HG03460 (cell line): Measurements from ENCODE around the gene COG5.
"Not testable (repeated sequence)": the region's sequence is repeated elsewhere in the genome, so short reads cannot be mapped to it uniquely, and the experiment has no call there.

Source experiments
- ATAC-seq: cut with Tn5 transposase; IDR thresholded peaks from one replicate; pipeline ENCODE4 v1.9.1; 2021; ENCODE audit not compliant: unreplicated experiment

Gene COG5

DNA sequence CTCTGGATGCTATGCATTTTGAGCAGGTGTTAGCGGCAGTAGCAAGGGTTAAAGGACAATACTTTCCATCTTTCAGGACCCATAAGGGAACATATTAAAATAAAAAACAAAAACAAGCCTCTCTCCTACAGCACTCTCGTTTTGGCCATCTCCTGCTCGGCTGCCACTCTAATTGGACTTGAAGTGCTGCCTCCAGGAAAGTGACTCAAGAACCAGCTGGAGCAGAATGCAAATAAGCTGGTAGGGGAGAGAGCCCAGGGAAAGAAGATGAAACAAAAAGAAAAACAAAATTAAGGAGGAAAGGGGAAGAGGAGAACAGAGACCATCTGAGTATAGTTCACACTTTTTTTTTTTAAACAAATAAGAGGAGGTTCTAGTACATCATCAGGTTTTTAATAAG lies 329.3 kb downstream of the COG5 start:
- ATAC-seq: no peak

DNA sequence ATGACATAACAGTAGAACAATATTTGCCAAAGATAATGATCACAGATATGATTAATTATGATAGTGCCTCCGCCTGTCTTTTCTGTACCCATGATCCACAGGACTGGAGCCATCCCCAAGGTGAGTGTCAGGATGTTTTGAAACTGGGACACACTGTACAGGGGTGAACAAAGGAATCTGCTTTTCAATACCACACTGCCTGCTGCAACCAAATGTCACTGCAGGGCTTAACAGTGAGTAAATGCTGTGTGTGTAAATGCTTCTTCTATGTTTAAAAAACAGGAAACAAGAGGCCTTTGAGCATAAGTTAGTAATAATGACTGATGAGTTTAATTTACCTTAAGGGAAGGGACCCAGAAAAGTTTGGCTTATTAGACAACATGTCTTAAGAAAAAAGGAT lies 329.7 kb downstream of the COG5 start:
- no peak for ATAC-seq

DNA sequence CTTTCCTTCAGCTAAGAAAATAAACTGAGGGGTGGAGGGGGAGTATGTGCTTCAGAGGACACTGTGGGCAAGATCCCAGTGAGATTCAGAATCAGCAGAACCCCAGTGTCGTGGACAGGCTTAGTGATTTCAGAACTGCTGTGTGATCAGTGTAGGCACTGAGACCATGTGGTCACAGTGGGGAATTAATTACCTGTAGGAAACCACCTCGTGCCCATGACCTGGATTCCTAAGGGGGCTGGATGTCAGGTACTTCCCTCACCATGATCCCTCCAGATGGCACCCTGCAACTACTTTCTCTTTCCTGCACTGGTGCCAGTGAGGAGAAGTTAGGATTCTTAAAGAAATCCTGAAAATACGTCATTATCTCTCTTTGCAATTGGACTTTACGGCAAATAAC lies 330.5 kb downstream of the COG5 start:
- no peak for ATAC-seq

DNA sequence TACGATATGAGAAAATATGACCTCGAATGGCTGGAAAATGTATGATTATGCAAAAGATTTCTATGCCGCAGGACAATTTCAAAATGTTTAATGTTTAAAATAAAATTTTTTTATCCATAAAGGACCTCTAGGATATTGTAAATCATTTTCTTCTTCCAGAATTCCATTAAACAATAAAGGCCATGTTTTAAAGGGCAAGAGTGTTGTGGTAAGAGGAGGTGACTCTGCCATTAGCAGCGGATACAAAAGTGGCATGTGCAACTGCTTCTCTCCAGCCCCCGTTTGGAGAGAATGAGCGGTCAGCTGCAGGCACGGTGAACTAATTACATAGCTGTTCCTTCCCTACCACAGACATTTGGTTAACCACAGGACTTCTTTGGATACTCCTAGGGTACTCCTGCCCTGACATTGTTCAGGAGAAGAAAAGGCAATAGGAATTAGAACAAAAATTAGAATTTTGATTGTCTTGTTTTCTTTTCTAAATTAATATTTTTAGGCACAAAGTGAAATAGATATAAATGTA lies 331.1 kb downstream of the COG5 start:
- no peak for ATAC-seq

DNA sequence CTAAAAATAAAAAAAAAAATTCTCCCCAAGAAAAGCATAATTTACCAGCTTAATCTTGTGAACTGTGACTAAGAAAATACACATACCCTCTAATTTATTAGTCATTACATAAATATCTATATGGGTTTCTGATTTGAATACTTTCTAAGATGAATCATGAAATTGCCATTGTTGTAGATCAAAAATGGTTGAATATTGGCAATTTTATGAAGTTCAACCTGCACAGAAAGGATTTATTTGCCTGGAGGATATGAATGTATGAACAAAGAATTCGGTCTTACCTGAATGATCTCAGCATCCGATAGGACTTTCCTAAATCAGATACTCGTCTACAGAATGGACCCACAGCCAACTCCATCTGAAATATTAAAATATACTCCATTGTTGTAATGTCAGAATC lies 333.4 kb downstream of the COG5 start:
- ATAC-seq: no peak

DNA sequence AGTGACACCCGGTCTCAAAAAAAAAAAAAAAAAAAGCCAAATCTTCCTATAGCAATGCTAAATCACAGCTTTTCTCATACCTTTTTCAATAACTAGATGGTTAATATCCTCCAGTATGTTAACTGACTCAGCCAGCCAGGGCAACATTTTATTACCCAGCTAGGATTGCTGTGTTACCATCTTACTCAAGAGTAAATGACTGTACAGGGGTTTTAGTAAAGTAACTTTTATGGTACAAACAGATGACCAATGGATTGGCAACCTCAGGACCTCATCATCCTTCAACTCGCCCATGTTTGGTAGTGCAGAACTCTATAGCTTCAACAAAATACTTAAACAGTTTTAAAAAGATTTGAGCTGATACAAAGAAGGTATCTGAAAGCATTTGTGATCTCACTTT lies 335.4 kb downstream of the COG5 start:
- ATAC-seq: no peak

DNA sequence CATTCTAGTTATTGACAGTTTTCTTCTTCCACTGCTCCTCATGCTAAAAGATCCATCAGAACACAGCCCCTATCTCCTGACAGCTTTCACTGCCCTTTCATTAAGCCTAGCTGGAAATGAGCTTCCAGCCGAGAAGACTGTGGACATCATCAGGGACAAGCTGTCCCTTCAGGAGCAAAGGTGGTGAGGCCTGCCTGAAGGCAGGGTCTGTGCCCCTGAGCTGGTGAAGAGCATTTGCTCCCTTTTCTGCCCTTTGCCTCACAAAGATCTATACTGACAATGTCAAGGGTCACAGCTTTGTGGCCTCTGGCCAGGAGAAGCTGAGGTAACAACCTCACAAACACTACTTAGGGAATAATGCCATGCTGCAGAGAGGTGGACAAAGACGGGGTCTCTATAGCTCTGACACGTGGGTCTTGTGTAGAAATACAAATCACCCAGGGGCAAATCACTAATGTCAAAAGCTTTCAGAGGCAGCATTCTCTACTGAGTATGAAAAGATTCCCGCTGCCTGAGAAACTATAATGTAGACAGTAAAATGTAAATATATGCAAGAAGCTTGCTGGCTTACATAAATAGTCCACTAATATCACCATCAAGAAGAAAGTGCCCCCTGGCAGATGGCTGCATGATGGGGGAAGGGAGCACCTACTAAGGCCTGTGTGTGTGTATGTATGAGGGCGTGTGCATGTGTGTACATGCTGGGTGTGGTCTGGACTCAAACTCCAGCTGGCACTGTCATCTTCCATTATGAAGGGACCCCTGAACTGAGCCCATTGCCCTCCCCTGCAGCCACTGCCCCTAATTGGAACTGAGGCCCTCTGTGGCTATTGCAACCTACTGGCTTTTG lies 339.1 kb downstream of the COG5 start:
- no peak for ATAC-seq

DNA sequence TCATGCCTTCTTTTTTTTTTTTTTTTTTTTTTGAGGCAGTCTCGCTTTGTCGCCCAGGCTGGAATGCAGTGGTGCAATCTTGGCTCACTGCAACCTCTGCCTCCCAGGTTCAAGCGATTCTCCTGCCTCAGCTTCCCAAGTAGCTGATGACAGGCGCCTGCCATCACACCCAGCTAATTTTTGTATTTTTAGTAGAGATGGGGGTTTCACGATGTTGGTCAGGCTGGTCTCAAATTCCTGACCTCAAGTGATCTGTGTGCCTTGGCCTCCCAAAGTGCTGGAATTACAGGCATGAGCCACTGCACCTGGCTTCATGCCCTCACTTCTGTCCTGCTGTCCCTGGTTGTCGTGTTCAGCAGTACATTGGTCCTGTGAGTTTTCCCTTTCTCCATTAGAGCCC lies 342.9 kb downstream of the COG5 start:
- not testable (repeated sequence) for ATAC-seq

DNA sequence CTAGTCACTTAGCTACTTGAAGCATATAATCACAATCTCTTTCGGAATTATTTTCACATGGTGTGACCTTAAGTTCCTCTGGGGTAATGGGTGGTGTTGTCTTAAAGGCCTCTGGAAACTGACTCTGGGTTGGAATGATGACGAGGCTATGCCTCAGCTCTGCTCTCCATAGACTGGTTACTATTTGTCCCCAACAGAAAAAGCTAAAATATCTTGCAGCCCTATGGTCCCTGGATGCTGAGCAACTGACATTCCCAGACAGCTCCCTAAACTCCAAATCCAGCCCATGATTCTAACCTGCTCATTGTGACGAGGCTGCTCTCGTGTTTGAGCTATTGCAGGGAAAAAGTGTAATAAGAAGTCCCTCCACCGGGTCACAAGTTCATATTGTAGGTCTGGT lies 343.4 kb downstream of the COG5 start:
- ATAC-seq: no peak

DNA sequence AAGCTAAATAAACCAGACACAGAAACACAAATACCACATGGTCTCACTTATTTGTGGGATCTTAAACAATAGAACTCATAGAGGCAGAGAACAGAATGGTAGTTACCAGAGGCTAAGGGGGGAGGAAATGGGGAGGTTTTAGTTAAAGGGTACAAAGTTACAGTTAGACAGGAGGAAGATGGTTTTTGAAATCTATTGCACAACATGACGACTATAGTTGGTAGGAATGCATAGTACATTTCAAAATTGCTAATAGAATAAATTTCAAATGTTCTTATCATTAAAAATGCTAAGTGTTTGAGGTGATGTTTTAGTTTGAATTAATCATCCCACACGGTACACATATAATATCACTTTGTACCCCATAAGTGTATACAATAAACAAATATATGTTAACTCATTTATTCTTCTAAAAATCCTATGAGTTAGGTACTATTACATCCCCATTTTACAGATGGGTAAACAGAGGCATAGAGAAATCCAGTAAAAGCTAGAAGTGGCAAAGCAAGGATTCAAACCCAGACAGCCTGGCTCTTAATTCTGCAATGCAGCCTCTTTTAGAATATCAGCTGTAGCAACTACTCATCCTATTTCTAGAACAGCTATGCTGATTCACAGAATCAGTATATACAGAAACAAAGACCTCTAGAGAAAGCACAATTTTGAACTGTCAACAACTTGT lies 344.0 kb downstream of the COG5 start:
- no peak for ATAC-seq

DNA sequence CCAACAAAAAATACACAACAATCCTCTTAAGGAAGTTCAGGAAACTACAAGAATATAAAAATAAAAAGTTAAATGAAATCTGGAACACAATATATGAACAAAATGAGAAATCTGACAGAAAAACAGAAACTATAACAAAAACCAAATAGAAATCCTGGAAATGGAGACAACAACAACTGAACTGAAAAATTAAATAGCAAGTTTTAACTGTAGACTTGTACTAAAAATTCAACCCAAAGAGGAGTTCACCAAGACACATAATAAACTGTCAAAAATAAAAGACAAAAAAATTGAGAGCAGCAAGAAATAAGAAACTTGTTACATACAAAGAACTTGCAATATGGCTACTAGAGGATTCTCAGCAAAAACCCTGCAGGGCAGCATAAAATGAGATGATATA lies 349.8 kb downstream of the COG5 start:
- ATAC-seq: no peak

DNA sequence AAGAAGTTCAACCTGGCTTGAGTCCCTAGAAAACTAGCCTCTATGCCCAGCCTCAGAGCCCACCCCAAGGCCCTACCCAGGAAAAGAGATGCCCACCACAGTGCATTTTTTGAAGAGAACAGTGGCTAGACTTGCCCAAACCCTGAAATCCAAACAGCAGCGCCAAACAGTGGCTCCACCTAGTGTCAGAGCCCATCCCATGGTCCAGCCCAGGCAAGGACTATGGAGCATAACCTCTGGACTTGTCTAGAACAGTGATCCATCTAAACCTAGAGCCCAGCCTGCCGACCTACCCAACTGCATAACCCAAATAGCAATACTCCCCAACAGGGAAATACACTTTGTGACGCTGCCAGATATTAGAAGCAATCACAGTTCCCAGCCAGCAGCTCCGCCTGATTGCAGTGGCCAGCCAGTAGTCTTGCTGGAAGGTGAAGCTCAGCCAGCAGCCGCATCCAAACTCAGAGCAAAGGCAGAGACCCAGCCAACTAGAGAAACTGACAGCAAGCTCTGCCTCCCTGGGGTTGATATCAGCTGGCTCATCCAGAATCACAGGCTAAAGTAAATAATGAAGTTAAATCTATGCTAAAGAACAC lies 350.4 kb downstream of the COG5 start:
- no peak for ATAC-seq

DNA sequence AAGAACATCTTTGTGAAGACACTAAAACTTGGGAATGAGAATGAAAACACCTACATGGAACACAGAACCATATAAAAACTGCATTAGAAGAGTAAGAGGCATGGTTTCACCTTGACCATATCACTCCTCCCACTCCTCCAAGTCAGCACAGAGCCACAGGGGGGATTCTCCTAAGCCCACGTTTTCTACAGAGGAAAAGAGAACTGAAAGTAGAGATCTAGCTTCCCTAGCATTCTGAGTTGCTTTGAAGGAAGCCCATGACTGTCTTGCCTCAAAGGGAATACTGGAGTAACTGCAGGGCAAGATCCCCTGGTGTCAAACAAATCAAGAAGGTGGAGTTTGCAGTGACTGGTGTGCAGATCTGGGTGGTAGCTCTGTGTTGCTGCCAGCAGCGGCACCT lies 351.0 kb downstream of the COG5 start:
- no peak for ATAC-seq

DNA sequence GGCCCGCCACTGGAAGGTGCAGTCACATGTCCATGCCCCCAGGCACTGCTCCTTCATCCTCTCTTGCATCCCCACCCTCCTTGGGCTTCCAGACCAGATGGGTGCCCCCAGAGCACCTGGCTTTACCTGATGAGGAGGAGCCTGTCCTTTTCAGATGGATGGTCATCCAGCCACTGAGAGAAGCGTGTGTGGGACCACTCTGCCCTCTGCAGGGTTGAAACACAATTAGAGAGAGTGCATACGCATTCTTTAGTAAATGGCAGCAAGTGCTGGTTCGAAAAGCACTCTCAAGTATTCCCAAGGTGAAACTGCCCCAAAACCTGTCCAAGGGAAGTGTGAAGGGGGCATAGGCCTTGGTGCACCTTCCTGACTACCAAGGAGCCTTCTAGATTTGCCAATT lies 353.3 kb downstream of the COG5 start:
- no peak for ATAC-seq

DNA sequence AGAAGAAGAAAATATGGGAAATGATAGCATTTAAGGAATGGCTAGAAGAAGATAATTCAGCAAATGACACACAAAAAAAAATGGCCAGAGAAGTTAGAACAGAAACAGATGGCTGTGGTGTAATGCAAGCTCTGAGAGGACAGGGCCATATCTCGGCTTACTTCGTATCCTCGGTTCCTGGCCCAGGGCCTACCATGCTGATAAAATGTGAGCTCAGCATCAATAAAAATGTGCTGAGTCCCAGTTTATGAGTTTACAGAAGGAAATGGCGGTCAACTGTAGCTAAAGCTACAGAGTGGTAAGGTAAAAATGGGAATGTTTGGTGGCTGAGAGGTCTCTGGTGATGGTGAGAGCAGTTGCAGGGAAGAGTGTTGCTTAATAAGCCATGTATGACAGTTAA lies 354.2 kb downstream of the COG5 start:
- ATAC-seq: no peak

DNA sequence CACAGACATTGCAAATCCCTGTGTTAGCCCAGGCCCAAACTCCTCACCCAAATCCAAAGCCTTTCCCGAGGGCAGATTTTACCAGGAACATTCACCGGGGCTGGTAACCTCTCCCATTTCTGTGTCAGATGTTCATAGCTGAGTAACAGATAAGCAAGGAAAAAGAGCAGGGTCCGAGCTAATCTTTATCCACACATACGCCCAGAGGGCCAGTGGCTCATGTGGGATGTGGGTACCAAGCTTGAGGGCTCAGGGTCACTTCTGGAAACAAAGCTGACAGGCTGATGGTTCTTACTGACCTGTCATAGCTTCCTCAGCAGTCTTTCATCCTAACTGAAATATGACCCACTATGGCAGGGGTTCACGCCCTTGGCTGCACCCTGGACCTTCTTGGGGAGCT lies 355.2 kb downstream of the COG5 start:
- ATAC-seq: no peak

DNA sequence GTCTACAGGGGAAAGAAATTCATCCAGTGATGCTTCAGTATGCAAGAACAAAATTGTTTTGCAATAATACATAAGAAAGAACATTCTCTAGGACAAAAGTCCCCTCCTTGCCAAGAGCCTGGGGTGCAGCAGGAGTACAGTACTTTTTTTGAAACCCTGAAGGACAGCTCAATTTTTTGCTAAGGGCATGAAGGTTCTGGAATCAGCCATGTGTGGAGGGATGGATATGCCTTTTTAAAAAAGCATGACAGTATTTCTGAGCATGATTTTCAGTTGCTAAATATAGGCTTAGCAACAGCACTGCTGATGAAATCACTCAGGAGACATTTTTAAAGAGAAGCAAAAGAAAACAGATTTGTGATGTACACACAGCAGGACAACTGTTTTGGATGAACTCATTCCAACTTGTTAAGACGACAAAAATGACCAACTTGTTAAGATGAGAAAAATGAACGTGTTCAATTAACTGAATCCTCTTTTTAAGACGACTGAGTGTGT lies 355.6 kb downstream of the COG5 start:
- no peak for ATAC-seq

DNA sequence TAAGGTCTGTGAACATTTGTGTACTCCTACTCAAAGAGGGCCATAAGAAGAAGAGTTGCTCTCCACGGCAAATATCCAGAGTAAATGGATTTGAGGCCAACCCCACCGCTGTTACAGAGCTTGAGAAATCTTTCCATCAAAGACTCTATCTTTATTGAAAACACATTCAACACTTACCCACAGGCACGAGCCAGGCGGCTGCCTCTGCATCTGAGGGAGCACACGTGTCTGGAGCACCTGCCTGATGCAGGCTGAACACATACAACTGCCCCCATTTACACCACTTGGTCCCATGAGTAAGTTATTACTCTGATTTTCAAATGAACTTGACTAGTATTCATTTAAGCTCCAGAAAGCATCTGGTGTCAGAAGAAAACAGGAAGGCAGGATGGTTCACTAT lies 356.3 kb downstream of the COG5 start:
- no peak for ATAC-seq

DNA sequence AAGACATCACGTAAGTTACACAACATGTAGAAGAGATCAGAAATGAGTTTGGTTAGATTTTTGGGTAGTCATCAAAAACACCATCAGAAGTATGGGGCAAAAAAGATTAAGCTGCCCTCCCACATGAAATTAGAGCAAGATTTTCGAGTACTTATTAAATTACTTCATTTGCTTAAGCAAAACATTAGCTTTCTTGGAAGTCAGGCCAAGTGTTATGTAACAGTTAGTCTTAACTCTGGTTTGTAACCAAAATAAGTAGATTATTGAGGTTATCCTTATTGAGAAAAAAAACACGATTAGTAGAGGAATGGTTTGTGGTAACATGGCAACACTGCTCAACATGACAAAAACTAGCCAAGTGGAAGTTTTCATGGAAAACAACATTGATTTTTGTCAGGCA lies 357.0 kb downstream of the COG5 start:
- no peak for ATAC-seq

DNA sequence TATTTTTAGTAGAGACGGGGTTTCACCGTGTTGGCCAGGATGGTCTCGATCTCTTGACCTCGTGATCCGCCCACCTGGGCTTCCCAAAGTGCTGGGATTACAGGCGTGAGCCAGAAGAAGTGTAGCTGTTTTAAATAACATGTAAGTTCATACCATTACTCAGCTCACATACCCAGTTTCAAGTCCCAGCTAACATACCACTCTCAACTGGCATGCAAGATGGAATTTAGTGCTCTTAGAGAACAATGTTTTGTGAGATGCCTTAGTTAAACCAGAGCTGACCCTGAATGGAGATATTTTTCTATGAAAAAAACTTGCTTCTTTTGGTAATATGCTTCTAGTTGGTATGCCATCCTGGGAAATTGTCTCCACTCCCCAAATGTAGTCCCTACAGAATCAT lies 357.6 kb downstream of the COG5 start:
- no peak for ATAC-seq

DNA sequence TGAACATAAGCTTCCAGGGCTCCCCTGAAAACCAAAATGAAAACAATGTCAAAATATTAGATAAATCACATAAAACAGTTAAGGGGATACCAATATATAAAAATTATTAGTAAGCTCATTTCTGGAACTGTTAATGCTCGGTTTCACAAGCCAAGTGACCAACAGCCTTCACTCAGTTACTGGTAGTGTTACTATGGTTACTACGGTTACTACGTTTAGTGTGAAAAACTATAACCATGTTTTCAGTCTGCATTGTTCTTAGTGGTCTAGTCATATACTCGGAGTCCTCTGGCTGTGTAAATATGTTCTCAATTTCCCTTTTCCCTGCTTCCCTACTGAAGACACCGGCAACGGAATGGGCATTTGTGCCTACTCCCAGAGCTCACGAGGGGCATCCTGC lies 360.1 kb downstream of the COG5 start:
- ATAC-seq: no peak
